Testis (tissue), 3 donors: ENCODE results near the gene NOD2. TPM values are rescaled to one million over a fixed set of nuclear protein-coding genes. Genes with fewer than 3 reads are reported as not detected.

ENCODE experiments used
- DNase-seq: peaks from one replicate; pipeline ENCODE4 v3.0.0-alpha.2; 2019
- H3K27ac ChIP-seq, 2 donors: fragments of 200-600 bp; sonication (generic); one replicate each; pipeline ENCODE4 v1.5.1; 2019
- H3K27me3 ChIP-seq: fragments of 200-600 bp; sonication (generic); one replicate; pipeline ENCODE4 v1.5.1; 2019
- H3K36me3 ChIP-seq: fragments of 200-600 bp; sonication (generic); one replicate; pipeline ENCODE4 v1.5.1; 2017; ENCODE audit warnings: low read depth; ENCODE audit errors: missing control alignments
- H3K4me1 ChIP-seq: fragments of 200-600 bp; sonication (generic); one replicate; pipeline ENCODE4 v1.5.1; 2019
- H3K4me3 ChIP-seq, 2 donors: fragments of 200-600 bp; sonication (generic); one replicate each; pipeline ENCODE4 v1.5.1; 2017 to 2019
- H3K9me3 ChIP-seq: fragments of 200-600 bp; sonication (generic); one replicate; pipeline ENCODE4 v1.5.1; 2017
- CTCF ChIP-seq, 3 experiments: fragments of 450-650 bp in 2 of 3; fragments of 200-600 bp in 1 of 3; sonication (generic) in 1 of 3; IDR thresholded peaks; one replicate each; pipeline ENCODE4 v1.5.1; 2016 to 2019; ENCODE audit warnings: antibody characterized with exemption in 3 of 3, mild to moderate bottlenecking in 2 of 3, moderate library complexity in 1 of 3
- POLR2A ChIP-seq: fragments of 450-650 bp; IDR thresholded peaks from one replicate; pipeline ENCODE4 v1.6.1; 2017; ENCODE audit warnings: antibody characterized with exemption, mild to moderate bottlenecking, moderate library complexity
- WGBS, 2 donors: methylation state at CpG; one replicate each; pipeline ENCODE4 v1.1.5; 2018; 5-methylcytosine and 5-hydroxymethylcytosine counted together
- intact Hi-C: fragments of 100-400 bp; cut with DNase I; formaldehyde crosslinking; loops from one replicate; pipeline ENCODE4 v1.15.1; 2023; ENCODE audit warnings: low total_unique reads
- polyA plus RNA-seq: library from polyadenylated mRNA; stranded (reverse); fragments of 350-450 nt; fragmentation: Illumina TruSeq; extraction: RNeasy Lipid Tissue Mini Kit (QIAGEN cat#74804); gene quantifications from one replicate; pipeline ENCODE4 v1.2.3, GENCODE V29; 2014; ENCODE audit warnings: low read depth, low replicate concordance; ENCODE audit not compliant: insufficient read depth
- total RNA-seq, 2 donors: library from RNA; depleted of rRNA; stranded (reverse); fragments of >200 nt; gene quantifications; one replicate each; pipeline ENCODE4 v1.2.3, GENCODE V29; 2016

Gene NOD2
- total and polyA plus RNA-seq, 3 donors from 2014 or later = 1.6 to 4.1 (median 1.7) TPM

- Histone ChIP-seq H3K27ac (no peak overlapping the region), H3K27me3 (no peaks in the 10 kb centered on the region), H3K9me3 (no peaks in the 10 kb centered on the region), H3K4me3 (no peak overlapping the region), H3K36me3 (no peaks in the 10 kb centered on the region), H3K4me1 (no peaks in the 10 kb centered on the region)
- TF ChIP-seq CTCF (IDR thresholded peaks at IDR 0.05) = no peak
- no peak for TF ChIP-seq POLR2A
- WGBS, 2 donors = 70 to 71% methylated on average over 3 of the region's 3 CpGs
- intact Hi-C loops = no loop called here
- DNase-seq = no peak
Observed at GRCh38 chr16:50744881-50745280, 51.5 kb downstream of the NOD2 start.

- 90 to 94% methylated on average over 4 of the region's 4 CpGs for WGBS, 2 donors
- intact Hi-C loops = no loop called here
- no peaks in the 10 kb centered on the region for H3K36me3 ChIP-seq
- H3K4me1 ChIP-seq = no peaks in the 10 kb centered on the region
- no peak overlapping the region for H3K27ac ChIP-seq
- H3K9me3 ChIP-seq = no peaks in the 10 kb centered on the region
- no peak for TF ChIP-seq POLR2A
- TF ChIP-seq CTCF (IDR thresholded peaks at IDR 0.05) = no peak
- no peak for DNase-seq
- H3K27me3 ChIP-seq = no peaks in the 10 kb centered on the region
- H3K4me3 ChIP-seq = no peak overlapping the region
Observed at GRCh38 chr16:50745940-50746339, 52.5 kb downstream of the NOD2 start.

GRCh38 chr16:50747207-50747956 is 54.0 kb downstream of the NOD2 start:
- intact Hi-C loops = no loop called here
- Histone ChIP-seq H3K27me3 (no peaks in the 10 kb centered on the region), H3K4me1 (no peaks in the 10 kb centered on the region), H3K27ac (no peak overlapping the region), H3K9me3 (no peaks in the 10 kb centered on the region), H3K36me3 (no peaks in the 10 kb centered on the region), H3K4me3 (no peak overlapping the region)
- DNase-seq = no peak
- TF ChIP-seq CTCF (IDR thresholded peaks at IDR 0.05) (no peak), POLR2A (no peak)
- 71 to 72% methylated on average over 7 of the region's 7 CpGs for WGBS, 2 donors

GRCh38 chr16:50751528-50751927 is 58.1 kb downstream of the NOD2 start:
- Histone ChIP-seq H3K9me3 (no peaks in the 10 kb centered on the region), H3K27me3 (no peaks in the 10 kb centered on the region), H3K4me1 (no peaks in the 10 kb centered on the region), H3K4me3 (no peak overlapping the region), H3K27ac (no peak overlapping the region), H3K36me3 (no peaks in the 10 kb centered on the region)
- 80 to 88% methylated on average over 6 of the region's 6 CpGs for WGBS, 2 donors
- DNase-seq = no peak
- TF ChIP-seq CTCF (IDR thresholded peaks at IDR 0.05) (no peak), POLR2A (no peak)
- intact Hi-C loops = no loop called here
